GM06990 (cell line): ENCODE data around the gene SLC45A1.

Experiments used
- DNase-seq: peaks from one replicate; pipeline ENCODE4 v3.0.0-alpha.2; 2011; ENCODE audit not compliant: insufficient read length; ENCODE audit errors: extremely low read depth
- H3K27me3 ChIP-seq: replicated peaks from 2 replicates; pipeline ENCODE4 v1.6.0; 2011; ENCODE audit warnings: low read length; ENCODE audit not compliant: control insufficient read depth, insufficient read depth
- H3K36me3 ChIP-seq: 2 replicates; pipeline ENCODE4 v1.5.1; 2011; ENCODE audit warnings: low read length; ENCODE audit not compliant: control insufficient read depth, insufficient read depth
- H3K4me3 ChIP-seq: replicated peaks from 2 replicates; pipeline ENCODE4 v1.5.1; 2011; ENCODE audit warnings: low read depth, mild to moderate bottlenecking, control low read depth, low read length
- TF ChIP-seq, protein P1 (sequence below): IDR thresholded peaks from 2 replicates; pipeline ENCODE4 v1.5.1; 2011; ENCODE audit warnings: low read length, control low read depth, mild to moderate bottlenecking, inconsistent platforms; ENCODE audit not compliant: insufficient read depth, poor library complexity, severe bottlenecking

The SLC45A1 gene

DNA sequence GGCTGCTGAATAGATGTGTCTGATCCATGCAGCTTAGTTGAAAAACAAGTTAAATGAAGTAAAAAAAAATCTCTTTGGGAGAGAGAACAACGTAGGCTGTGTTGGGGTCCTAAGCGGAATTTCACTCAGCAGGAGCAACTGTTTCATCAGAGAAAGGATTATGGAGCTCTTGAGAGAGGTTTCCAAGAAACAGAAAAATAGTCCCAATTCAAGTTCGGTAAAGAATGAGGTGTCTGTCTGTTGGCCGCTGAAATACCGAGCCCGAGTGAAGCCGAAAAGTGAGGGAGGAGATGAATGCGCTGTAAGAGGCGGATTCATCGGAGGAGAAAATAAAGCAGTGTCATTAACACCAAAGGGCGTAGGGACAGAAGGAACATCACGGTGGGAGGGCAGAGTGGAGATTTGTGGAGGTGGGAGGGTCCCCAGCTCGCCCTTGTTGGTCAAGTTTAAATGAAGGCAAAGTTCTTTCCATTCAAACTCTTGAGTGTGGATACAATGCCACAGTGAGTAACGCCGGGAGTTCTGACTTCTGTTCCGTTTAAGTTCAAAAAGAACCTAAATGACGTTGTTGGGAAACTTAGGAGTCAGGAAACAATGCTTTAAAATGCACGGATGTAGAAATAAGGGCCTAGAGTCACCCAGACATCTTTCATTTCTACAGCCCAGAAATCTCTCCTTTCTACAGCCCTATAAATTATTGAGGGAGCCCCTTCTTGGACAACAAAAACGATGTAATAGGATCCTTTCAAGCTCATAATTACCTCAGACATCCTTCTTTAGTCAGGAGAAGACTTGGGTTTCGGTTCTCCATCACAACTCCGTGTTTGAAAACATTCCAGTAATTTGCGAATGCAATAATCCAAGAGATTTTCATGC is 15.6 kb upstream of the SLC45A1 start:
- H3K27me3 ChIP-seq = no peaks in the 10 kb centered on the region
- TF ChIP-seq, protein P1, sequence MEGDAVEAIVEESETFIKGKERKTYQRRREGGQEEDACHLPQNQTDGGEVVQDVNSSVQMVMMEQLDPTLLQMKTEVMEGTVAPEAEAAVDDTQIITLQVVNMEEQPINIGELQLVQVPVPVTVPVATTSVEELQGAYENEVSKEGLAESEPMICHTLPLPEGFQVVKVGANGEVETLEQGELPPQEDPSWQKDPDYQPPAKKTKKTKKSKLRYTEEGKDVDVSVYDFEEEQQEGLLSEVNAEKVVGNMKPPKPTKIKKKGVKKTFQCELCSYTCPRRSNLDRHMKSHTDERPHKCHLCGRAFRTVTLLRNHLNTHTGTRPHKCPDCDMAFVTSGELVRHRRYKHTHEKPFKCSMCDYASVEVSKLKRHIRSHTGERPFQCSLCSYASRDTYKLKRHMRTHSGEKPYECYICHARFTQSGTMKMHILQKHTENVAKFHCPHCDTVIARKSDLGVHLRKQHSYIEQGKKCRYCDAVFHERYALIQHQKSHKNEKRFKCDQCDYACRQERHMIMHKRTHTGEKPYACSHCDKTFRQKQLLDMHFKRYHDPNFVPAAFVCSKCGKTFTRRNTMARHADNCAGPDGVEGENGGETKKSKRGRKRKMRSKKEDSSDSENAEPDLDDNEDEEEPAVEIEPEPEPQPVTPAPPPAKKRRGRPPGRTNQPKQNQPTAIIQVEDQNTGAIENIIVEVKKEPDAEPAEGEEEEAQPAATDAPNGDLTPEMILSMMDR = no peak
- no peak for DNase-seq
- H3K36me3 ChIP-seq = no peaks in the 10 kb centered on the region
- no peak overlapping the region for H3K4me3 ChIP-seq

DNA sequence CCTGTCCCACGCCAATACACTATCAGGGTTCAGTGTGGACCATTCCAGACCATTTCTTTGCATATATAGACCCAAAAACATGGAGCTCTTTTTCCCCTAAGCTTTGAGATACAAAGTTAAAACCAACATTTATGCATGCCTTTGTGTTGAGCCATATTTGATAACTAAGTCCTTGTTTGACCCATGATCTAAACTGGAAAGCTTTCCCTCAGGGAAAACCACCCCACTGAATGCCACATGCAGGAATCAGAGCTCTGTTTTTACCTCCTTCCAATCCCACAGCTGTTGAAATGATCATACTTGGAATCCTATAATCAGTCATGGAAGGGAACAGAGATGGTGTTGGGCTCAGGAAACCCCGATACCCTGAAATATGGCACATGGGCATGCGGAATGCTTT is 14.8 kb upstream of the SLC45A1 start:
- TF ChIP-seq, protein P1 = no peak
- no peak overlapping the region for H3K4me3 ChIP-seq
- no peak for DNase-seq
- H3K36me3 ChIP-seq = no peaks in the 10 kb centered on the region
- no peaks in the 10 kb centered on the region for H3K27me3 ChIP-seq

DNA sequence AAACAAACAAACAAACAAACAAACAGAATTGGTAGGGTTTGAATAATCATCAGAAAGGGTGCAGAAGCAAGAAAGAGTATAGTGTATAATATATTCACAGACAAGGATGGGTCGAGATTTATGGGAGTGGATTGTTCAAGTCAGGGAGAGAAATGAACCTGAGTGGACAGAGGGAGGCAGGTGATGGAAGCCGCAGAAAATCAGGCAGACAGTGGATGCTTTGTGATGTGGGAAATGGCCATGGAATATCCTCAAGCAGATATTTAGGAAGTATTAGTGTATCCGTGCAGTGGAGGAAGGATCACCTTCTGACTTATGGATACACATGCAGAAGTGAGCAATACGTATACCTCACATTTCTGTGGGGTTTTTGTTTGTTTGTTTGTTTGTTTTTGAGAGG is 14.0 kb upstream of the SLC45A1 start:
- DNase-seq = no peak
- TF ChIP-seq, protein P1 = no peak
- H3K36me3 ChIP-seq = no peaks in the 10 kb centered on the region
- H3K27me3 ChIP-seq = no peaks in the 10 kb centered on the region
- no peak overlapping the region for H3K4me3 ChIP-seq

DNA sequence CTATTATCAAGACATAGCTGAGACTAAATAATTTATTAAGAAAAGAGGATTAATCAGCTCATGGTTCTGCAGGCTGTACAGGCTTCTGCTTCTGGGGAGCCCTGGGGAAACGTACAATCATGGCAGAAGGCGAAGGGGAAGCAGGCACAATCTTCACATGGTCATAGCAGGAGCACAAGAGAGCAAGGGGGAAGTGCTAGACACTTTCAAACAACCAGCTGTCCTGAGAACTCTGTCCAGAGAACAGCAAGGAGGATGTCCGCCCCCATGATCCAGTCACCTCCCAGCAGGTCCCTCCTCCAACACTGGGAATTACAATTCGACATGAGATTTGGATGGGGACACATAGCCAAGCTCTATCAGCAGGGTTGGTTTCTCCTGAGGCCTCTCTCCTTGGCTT is 10.3 kb upstream of the SLC45A1 start:
- TF ChIP-seq, protein P1 = no peak

DNA sequence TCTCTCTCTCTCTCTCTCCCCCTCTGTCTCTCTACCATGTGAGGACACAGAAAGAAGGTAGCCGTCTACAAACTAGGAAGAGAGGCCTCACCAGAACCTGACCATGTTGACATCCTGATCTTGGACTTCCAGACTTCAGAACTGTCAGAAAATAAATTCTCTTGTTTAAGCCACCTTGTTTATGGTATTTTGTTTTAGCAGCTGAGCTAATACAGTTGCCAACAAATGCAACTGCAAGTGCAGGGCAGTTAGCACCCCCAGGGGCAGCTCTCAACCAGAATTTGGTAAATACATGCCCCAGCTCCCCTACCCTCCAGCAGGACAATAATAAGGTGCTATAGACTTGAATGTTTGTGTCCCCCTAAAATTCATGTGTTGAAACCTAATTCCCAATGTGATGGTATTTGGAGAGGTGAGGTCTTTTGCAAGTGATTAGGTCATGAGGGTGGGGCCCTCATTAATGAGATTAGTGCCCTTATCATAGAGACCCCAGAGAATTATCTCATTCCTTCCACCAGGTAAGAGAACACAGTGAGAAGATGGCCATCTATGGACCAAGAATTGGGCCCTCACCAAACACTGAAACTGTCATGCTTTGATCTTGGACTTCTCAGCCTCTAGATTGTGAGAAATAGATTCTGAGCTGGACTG is 6.7 kb upstream of the SLC45A1 start:
- TF ChIP-seq, protein P1 = no peak
- no peak for DNase-seq
- Histone ChIP-seq H3K27me3 (peaks cover 2% of the 10 kb centered on the region), H3K4me3 (no peak overlapping the region), H3K36me3 (no peaks in the 10 kb centered on the region)

More for the DNA sequence above, 10.3 kb upstream of the SLC45A1 start:
- no peaks in the 10 kb centered on the region for H3K36me3 ChIP-seq
- H3K4me3 ChIP-seq = no peak overlapping the region
- DNase-seq = no peak
- no peaks in the 10 kb centered on the region for H3K27me3 ChIP-seq
